Thymus (tissue), 11 donors: ENCODE results near the gene CEP128. TPM values are rescaled to one million over a fixed set of nuclear protein-coding genes. Genes with fewer than 3 reads are reported as not detected.

Source experiments
- DNase-seq, 9 donors: peaks; one replicate each; pipeline ENCODE4 v3.0.0-alpha.2; 2013; ENCODE audit warnings: low spot score in 9 of 9, low read depth in 6 of 9, missing footprints in 1 of 9
- H3K27ac ChIP-seq, 2 donors: one replicate each; pipeline ENCODE4 v1.5.1; 2013; ENCODE audit warnings: control low read depth in 1 of 2, low read depth in 1 of 2, low read length in 1 of 2, mild to moderate bottlenecking in 1 of 2, moderate library complexity in 1 of 2
- H3K27me3 ChIP-seq, 2 donors: one replicate each; pipeline ENCODE4 v1.5.1; 2013; ENCODE audit warnings: low read length in 1 of 2; ENCODE audit not compliant: control insufficient read depth in 2 of 2, insufficient read depth in 1 of 2
- H3K36me3 ChIP-seq, 2 donors: one replicate each; pipeline ENCODE4 v1.5.1; 2013; ENCODE audit warnings: low read length in 1 of 2, mild to moderate bottlenecking in 1 of 2, moderate library complexity in 1 of 2; ENCODE audit not compliant: control insufficient read depth in 2 of 2, insufficient read depth in 2 of 2
- H3K4me1 ChIP-seq, 2 donors: one replicate each; pipeline ENCODE4 v1.5.1; 2013; ENCODE audit warnings: low read length in 2 of 2; ENCODE audit not compliant: control insufficient read depth in 2 of 2, insufficient read depth in 2 of 2
- H3K4me3 ChIP-seq, 2 donors: one replicate each; pipeline ENCODE4 v1.5.1; 2013; ENCODE audit warnings: low read length in 2 of 2, control low read depth in 1 of 2, mild to moderate bottlenecking in 1 of 2
- H3K9me3 ChIP-seq, 2 donors: one replicate each; pipeline ENCODE4 v1.5.1; 2013; ENCODE audit warnings: low read length in 1 of 2, mild to moderate bottlenecking in 1 of 2; ENCODE audit not compliant: control insufficient read depth in 2 of 2, insufficient read depth in 1 of 2
- WGBS: extraction: QIAGEN DNeasy Blood & Tissue Kit; methylation state at CpG from one replicate; pipeline ENCODE4 v1.1.7; 2013; 5-methylcytosine and 5-hydroxymethylcytosine counted together
- polyA plus RNA-seq: library from polyadenylated mRNA; stranded (reverse); fragments of 200-250 nt; gene quantifications from one replicate; pipeline ENCODE4 v1.2.3, GENCODE V29; 2013
- total RNA-seq: library from RNA; stranded (reverse); fragments of 120-200 nt; gene quantifications from one replicate; pipeline ENCODE4 v1.2.4, GENCODE V29; 2013
- donor health status: healthy.

CEP128 gene
- total and polyA plus RNA-seq, 2 donors = 7.6 to 63.5 TPM

DNA sequence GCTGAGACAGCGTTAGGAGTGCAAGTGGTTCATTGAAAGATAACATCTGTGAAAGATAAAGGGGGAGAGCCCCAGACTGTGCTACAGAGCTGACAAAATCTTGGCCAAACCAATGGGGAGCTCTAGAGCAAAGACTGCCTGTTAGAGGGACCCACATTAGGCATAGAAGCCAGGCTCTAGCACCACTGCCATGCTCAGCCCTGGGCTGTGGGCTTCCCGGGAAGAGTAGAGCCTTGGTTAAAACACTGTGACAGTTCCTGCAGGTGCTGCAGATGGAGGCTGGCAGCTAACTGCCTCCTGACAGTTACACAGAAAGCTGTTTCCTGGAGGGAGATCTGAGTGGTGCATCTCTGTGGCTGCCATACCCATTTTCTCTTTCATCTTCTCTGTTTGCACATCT, 36.9 kb upstream of the CEP128 start:
- Histone ChIP-seq H3K4me3 (peak overlapping the region; percentile 2 to 10), H3K36me3 (peaks cover 3 to 6% of the 10 kb centered on the region in 2 donors), H3K4me1 (peaks cover 67 to 70% of the 10 kb centered on the region in 2 donors), H3K9me3 (no peaks in the 10 kb centered on the region), H3K27ac (peak overlapping the region; percentile 89 to 96), H3K27me3 (no peaks in the 10 kb centered on the region)
- peak in 6 of 9 donors; percentile 78 to 94 (median 82) for DNase-seq
- 6% methylated on average over 2 of the region's 2 CpGs for WGBS

DNA sequence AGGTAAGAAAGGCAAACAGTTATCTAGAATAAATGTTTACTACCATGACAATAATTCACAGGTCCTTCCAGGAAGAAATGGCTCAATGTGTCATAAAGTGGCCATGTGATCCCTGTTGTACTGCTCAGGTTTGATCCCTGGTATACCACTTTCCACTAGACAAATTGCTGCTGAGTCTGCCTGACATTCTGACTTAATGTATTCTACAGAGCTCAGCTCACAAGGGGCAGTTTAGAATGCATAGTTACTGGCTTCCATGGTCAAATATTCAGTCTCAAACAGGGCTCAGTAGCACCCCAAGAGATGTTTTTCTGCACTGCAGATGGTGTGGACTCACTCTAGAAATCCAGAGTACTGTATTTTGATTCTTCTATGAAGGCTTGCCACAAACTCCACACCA, 35.7 kb upstream of the CEP128 start:
- peak in 2 of 9 donors; percentile 42 to 71 for DNase-seq
- Histone ChIP-seq H3K36me3 (peaks cover 3 to 6% of the 10 kb centered on the region in 2 donors), H3K27me3 (no peaks in the 10 kb centered on the region), H3K4me3 (peak overlapping the region in 1 of 2 donors; percentile 10), H3K27ac (peak overlapping the region; percentile 89 to 96), H3K9me3 (no peaks in the 10 kb centered on the region), H3K4me1 (peaks cover 68 to 77% of the 10 kb centered on the region in 2 donors)

DNA sequence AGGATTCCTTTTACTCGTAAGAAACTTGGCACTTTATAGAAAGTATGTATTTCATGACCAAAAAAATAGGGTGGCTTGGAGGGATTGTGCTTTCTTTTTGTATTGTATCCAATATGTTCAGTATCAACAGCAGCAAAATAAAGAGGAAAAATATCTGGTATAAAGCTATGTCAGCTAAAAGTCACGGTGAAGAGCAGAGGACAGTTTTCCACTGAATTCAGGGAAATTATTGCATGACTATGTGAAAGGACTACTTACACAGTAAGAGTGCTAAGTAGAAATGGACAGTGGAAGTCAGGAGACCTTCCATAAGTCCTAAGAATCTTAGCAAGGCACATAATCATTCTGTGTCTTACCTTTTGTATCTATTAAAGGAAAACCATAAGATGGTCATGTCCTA, 33.1 kb upstream of the CEP128 start:
- peaks cover 3% of the 10 kb centered on the region in 2 donors for H3K36me3 ChIP-seq
- 66% methylated on average over 2 of the region's 2 CpGs for WGBS
- H3K9me3 ChIP-seq = no peaks in the 10 kb centered on the region
- H3K27me3 ChIP-seq = no peaks in the 10 kb centered on the region
- no peak for DNase-seq
- H3K4me1 ChIP-seq = peaks cover 72 to 76% of the 10 kb centered on the region in 2 donors
- no peak overlapping the region for H3K4me3 ChIP-seq
- peak overlapping the region in 1 of 2 donors; percentile 91 for H3K27ac ChIP-seq

DNA sequence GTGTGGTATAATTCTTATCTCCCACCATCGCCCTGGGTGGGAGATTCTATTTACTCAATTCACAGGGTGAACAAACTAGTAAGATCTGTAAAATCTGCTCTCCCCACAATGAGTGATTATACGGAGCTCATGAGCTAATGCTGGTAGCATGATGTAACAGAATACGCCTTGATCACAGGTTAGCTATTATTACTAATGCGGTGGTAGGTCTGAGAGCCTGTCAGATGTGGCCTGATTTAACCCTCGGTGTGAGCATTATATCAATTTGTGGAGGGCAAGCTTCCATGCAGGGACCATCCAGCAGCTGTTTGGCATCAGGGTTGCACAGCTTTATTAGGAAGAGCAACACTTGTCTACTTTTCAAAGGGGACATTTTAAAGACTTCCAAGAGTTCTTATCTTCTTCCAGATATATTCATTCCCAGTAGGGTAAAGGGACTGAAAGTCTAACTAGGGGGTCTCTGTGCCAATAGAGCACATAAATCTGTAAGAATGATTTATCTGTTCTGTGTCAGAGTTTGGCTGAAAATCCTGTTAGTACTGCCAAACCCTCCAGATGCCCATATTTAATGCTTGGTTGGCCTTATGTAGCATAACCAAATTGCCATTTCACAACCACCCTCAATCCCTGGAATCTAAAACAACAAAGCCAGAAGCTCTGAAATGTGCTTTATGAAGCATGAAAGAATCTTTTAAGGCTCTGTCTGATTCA, 32.5 kb upstream of the CEP128 start:
- no peaks in the 10 kb centered on the region for H3K9me3 ChIP-seq
- H3K27me3 ChIP-seq = no peaks in the 10 kb centered on the region
- WGBS = 12% methylated on average over 5 of the region's 5 CpGs
- H3K27ac ChIP-seq = peak overlapping the region; percentile 71 to 91
- peak overlapping the region in 1 of 2 donors; percentile 28 for H3K4me3 ChIP-seq
- DNase-seq = peak in 2 of 9 donors; percentile 66 to 85
- H3K4me1 ChIP-seq = peaks cover 71 to 73% of the 10 kb centered on the region in 2 donors
- peaks cover 6 to 9% of the 10 kb centered on the region in 2 donors for H3K36me3 ChIP-seq

DNA sequence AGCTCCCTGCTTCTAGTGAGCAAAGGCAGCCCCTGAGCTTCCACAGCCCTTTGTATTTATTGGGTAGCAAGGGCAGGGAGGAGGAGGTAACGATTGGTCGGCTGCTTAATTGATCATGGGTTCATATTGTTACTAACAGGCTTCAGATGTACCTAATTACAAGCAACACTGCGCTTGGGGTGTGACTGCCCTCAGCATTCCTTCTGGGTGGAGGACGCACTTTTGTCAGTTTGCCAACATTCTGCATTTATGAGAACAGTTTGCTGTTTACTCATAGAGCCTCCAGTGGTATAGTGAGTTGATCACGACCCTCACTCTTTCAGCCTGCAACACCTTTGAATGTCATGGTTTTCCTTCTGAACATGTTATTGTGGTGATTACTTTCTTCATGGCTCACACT, 23.5 kb upstream of the CEP128 start:
- WGBS = 79% methylated on average over 5 of the region's 5 CpGs
- H3K9me3 ChIP-seq = no peaks in the 10 kb centered on the region

DNA sequence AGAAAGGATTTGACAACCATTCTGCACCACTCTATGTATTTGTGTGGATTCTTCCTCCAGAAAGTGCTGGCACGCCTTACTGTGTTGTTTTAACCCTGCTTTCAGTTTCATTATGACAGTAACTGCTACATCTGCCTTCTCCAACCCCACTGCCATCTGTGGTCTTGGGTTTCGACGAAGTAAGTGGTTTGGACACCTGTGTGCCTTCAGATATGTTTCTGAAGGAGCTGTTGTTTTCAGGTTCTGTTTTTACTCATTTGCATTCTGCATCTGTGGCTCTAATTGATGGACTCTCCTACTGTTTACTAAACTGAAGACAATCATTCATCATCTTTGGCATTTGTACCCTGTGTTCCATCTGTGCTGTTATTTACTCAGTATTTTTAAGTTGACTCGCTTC, 18.0 kb upstream of the CEP128 start:
- peak overlapping the region; percentile 64 to 84 for H3K4me3 ChIP-seq
- DNase-seq = peak in 6 of 9 donors; percentile 83 to 96 (median 88)
- under 1% methylated on average over 4 of the region's 4 CpGs for whole genome bisulfite sequencing

More for the DNA sequence above, 23.5 kb upstream of the CEP128 start:
- Histone ChIP-seq H3K27me3 (no peaks in the 10 kb centered on the region), H3K36me3 (peaks cover 6 to 34% of the 10 kb centered on the region in 2 donors), H3K4me3 (no peak overlapping the region), H3K27ac (no peak overlapping the region), H3K4me1 (peaks cover 21% of the 10 kb centered on the region in 2 donors)
- no peak for DNase-seq

DNA sequence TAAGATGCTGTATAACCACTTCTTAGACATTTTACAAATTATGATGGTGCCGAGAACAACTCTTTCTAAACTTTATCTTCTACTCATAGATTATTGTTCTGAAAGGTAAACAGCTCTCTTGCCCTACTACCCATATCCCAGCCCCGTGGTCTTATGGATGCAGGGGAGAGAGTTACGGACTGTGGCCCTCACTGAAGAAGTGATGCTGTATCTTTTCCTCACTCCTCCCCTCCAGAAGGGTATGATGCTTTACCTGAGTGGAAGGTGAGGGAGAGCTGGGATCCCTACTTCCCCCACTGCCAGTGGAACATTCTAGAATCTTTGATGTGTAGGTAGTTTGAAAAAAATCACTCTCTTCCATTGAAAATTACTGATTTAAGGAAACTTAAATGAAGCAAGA, 17.4 kb upstream of the CEP128 start:
- 35% methylated on average over 3 of the region's 3 CpGs for WGBS
- H3K27ac ChIP-seq = peak overlapping the region; percentile 97 to 98
- peak overlapping the region; percentile 64 to 84 for H3K4me3 ChIP-seq
- DNase-seq = peak in 2 of 9 donors; percentile 51 to 62
- peaks cover 12 to 28% of the 10 kb centered on the region in 2 donors for H3K4me1 ChIP-seq
- no peaks in the 10 kb centered on the region for H3K27me3 ChIP-seq
- no peaks in the 10 kb centered on the region for H3K9me3 ChIP-seq
- peaks cover 3 to 11% of the 10 kb centered on the region in 2 donors for H3K36me3 ChIP-seq

More for the DNA sequence above, 18.0 kb upstream of the CEP128 start:
- H3K4me1 ChIP-seq = peaks cover 12 to 28% of the 10 kb centered on the region in 2 donors
- H3K9me3 ChIP-seq = no peaks in the 10 kb centered on the region
- H3K36me3 ChIP-seq = peaks cover 3 to 11% of the 10 kb centered on the region in 2 donors
- peak overlapping the region; percentile 97 to 98 for H3K27ac ChIP-seq
- H3K27me3 ChIP-seq = no peaks in the 10 kb centered on the region

DNA sequence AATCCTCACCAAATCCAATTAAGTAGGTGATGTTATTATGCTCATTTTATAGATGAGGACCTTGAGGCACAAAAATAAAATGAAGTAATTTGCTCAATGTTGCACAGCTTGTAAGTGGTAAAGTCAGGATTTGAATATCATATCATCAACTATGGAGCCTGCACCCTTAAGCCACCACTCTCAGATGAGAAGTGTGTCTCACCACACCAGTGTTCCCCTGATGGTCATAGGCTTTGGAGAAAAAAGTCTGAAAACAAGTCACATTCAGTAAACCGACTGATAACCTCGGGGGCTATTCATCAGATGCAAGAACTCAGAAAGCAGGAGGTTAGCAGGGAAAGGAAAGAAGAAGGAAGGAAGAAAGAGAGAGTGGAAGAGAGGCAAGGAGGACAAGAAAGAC, 16.7 kb upstream of the CEP128 start:
- 22% methylated on average over 2 of the region's 2 CpGs for WGBS

DNA sequence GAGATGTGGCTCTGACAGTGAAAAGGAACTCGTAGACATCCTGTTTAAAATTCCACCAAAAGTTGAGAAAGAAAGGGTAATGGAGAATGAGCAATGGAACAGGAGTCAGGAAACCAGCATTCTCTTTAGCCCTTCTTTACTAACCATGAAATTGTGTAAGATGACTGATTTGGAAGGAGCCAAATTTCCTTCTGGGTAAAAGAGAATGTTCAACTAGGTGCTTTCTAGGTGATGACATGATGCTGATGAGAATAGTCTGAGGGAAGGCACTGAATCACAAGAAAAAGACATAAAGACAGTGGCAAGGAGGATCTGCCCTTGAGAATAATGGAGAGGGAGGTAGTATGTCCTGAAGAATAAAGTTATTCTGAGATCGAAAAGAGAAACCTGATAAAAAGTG, 16.1 kb upstream of the CEP128 start:
- Histone ChIP-seq H3K27ac (peak overlapping the region; percentile 92 to 98), H3K9me3 (no peaks in the 10 kb centered on the region), H3K4me3 (peak overlapping the region; percentile 64 to 84), H3K27me3 (no peaks in the 10 kb centered on the region), H3K4me1 (peaks cover 12 to 28% of the 10 kb centered on the region in 2 donors), H3K36me3 (peaks cover 3 to 9% of the 10 kb centered on the region in 2 donors)
- DNase-seq = peak in 2 of 9 donors; percentile 57 to 66
- 41% methylated on average over 2 of the region's 2 CpGs for WGBS

More for the DNA sequence above, 16.7 kb upstream of the CEP128 start:
- no peaks in the 10 kb centered on the region for H3K27me3 ChIP-seq
- peaks cover 3 to 11% of the 10 kb centered on the region in 2 donors for H3K36me3 ChIP-seq
- H3K9me3 ChIP-seq = no peaks in the 10 kb centered on the region
- peak overlapping the region; percentile 92 to 98 for H3K27ac ChIP-seq
- DNase-seq = peak in 2 of 9 donors; percentile 45 to 73
- H3K4me1 ChIP-seq = peaks cover 12 to 28% of the 10 kb centered on the region in 2 donors
- peak overlapping the region; percentile 64 to 84 for H3K4me3 ChIP-seq
